H1 (cell line): ENCODE results near the gene CEP290. TPM values are rescaled to one million over a fixed set of nuclear protein-coding genes. Genes with fewer than 3 reads are reported as not detected.

ENCODE experiments used
- CTCF ChIA-PET: fragments of 300-600 bp; sonication (Branson Sonifier 250); formaldehyde crosslinking; loops from one replicate; lab custom pipeline; 2021; ENCODE audit not compliant: partially characterized antibody; lab: Charles Lee
- POLR2A ChIA-PET: fragments of 300-600 bp; sonication (Branson Sonifier 250); formaldehyde crosslinking; loops from one replicate; lab custom pipeline; 2021; ENCODE audit warnings: inconsistent platforms; ENCODE audit not compliant: partially characterized antibody; lab: Charles Lee
- DNase-seq, 2 experiments: peaks; one replicate each; pipeline versions ENCODE4 v3.0.0 to v3.0.0-alpha.2; 2010 to 2022; ENCODE audit warnings: low spot score in 2 of 2, low read depth in 1 of 2, mixed read lengths in 1 of 2
- FAIRE-seq: peaks from 2 replicates; lab custom pipeline; 2011; peaks lifted over from hg19 to GRCh38; lab: Jason Lieb, UNC
- H2AFZ ChIP-seq: 2 replicates; pipeline ENCODE4 v1.8.1; 2012; ENCODE audit warnings: low read length, inconsistent platforms
- H2AK5ac ChIP-seq: 2 replicates; pipeline ENCODE4 v1.6.1; 2013; ENCODE audit warnings: low read depth, low read length
- H2BK120ac ChIP-seq: replicated peaks from 2 replicates; pipeline ENCODE3; 2013; ENCODE audit warnings: low read depth, low read length, inconsistent platforms
- H2BK12ac ChIP-seq: 2 replicates; pipeline ENCODE4 v1.6.1; 2013; ENCODE audit warnings: low read depth, low read length
- H2BK15ac ChIP-seq: 2 replicates; pipeline ENCODE4 v1.6.1; 2013; ENCODE audit warnings: low read length
- H2BK20ac ChIP-seq: 2 replicates; pipeline ENCODE4 v1.6.1; 2013; ENCODE audit warnings: low read length
- H2BK5ac ChIP-seq: 2 replicates; pipeline ENCODE4 v1.6.1; 2013; ENCODE audit warnings: low read depth, low read length
- H3K14ac ChIP-seq: 2 replicates; pipeline ENCODE4 v1.6.1; 2013; ENCODE audit warnings: inconsistent platforms; ENCODE audit not compliant: insufficient read length
- H3K18ac ChIP-seq: 2 replicates; pipeline ENCODE4 v1.6.1; 2013; ENCODE audit warnings: low read length; ENCODE audit errors: extremely low read depth
- H3K23ac ChIP-seq: 2 replicates; pipeline ENCODE4 v1.6.1; 2013; ENCODE audit warnings: inconsistent platforms; ENCODE audit not compliant: insufficient read length
- H3K23me2 ChIP-seq: 2 replicates; pipeline ENCODE4 v1.6.1; 2013; ENCODE audit warnings: low read depth, low read length
- H3K27ac ChIP-seq: 2 replicates; pipeline ENCODE4 v1.6.1; 2011; ENCODE audit warnings: low read depth, low read length, inconsistent platforms
- H3K27me3 ChIP-seq, 4 experiments: replicated peaks in 1 of 4; 1 replicate in 1 of 4; 2 replicates in 3 of 4; pipeline versions ENCODE4 v1.6.1 to v1.8.1; 2011 to 2013; ENCODE audit warnings: low read length in 3 of 4, mild to moderate bottlenecking in 3 of 4, inconsistent platforms in 2 of 4, mixed read lengths in 2 of 4, moderate library complexity in 1 of 4; ENCODE audit not compliant: control insufficient read depth in 3 of 4, insufficient read depth in 3 of 4; ENCODE audit errors: extremely low read depth in 1 of 4
- H3K36me3 ChIP-seq, 4 experiments: 2 replicates each; pipeline versions ENCODE4 v1.6.1 to v1.8.1; 2011 to 2013; ENCODE audit warnings: mild to moderate bottlenecking in 4 of 4, low read length in 3 of 4, moderate library complexity in 2 of 4, control low read depth in 1 of 4, inconsistent platforms in 1 of 4; ENCODE audit not compliant: insufficient read depth in 4 of 4, control insufficient read depth in 2 of 4
- H3K4ac ChIP-seq: replicated peaks from 2 replicates; pipeline ENCODE3; 2013; ENCODE audit warnings: low read length, low read depth, mixed read lengths, inconsistent platforms; ENCODE audit not compliant: insufficient read length
- H3K4me1 ChIP-seq, 4 experiments: replicated peaks in 1 of 4; 1 replicate in 1 of 4; 2 replicates in 3 of 4; pipeline versions ENCODE4 v1.6.1 to v1.8.1; 2011 to 2013; ENCODE audit warnings: low read length in 3 of 4, inconsistent platforms in 2 of 4, mixed read lengths in 1 of 4; ENCODE audit not compliant: insufficient read depth in 4 of 4, control insufficient read depth in 3 of 4
- H3K4me2 ChIP-seq, 2 experiments: 2 replicates each; pipeline versions ENCODE4 v1.6.1 to v1.8.1; 2011 to 2013; ENCODE audit warnings: low read depth in 2 of 2, low read length in 2 of 2, control low read depth in 1 of 2, inconsistent platforms in 1 of 2, mild to moderate bottlenecking in 1 of 2; ENCODE audit not compliant: insufficient read depth in 1 of 2
- H3K4me3 ChIP-seq, 4 experiments: fragments of 200-600, 300-600 bp in 1 of 4; sonication (generic), shearing (Covaris generic), sonication (Bioruptor Twin) in 1 of 4; 2 replicates each; pipeline versions ENCODE4 v1.5.1 to v1.8.1; 2011 to 2016; ENCODE audit warnings: low read length in 4 of 4, low read depth in 3 of 4, control low read depth in 2 of 4, inconsistent platforms in 2 of 4, mild to moderate bottlenecking in 2 of 4, mixed read lengths in 1 of 4, moderate library complexity in 1 of 4; ENCODE audit not compliant: insufficient read depth in 2 of 4; ENCODE audit errors: extremely low read depth in 1 of 4
- H3K56ac ChIP-seq: replicated peaks from 2 replicates; pipeline ENCODE3; 2013; ENCODE audit warnings: low read depth, mild to moderate bottlenecking, mixed read lengths, low read length, inconsistent platforms; ENCODE audit not compliant: insufficient read length
- H3K79me1 ChIP-seq: 2 replicates; pipeline ENCODE4 v1.6.1; 2013; ENCODE audit warnings: low read depth, low read length, control low read depth
- H3K79me2 ChIP-seq, 2 experiments: 2 replicates each; pipeline versions ENCODE4 v1.6.1 to v1.8.1; 2012 to 2013; ENCODE audit warnings: low read length in 2 of 2, mild to moderate bottlenecking in 2 of 2, inconsistent platforms in 1 of 2; ENCODE audit not compliant: insufficient read depth in 2 of 2, control insufficient read depth in 1 of 2
- H3K9ac ChIP-seq, 4 experiments: replicated peaks in 1 of 4; 1 replicate in 1 of 4; 2 replicates in 3 of 4; pipeline versions ENCODE4 v1.6.1 to v1.8.1; 2011 to 2013; ENCODE audit warnings: low read depth in 3 of 4, low read length in 3 of 4, control low read depth in 2 of 4, mild to moderate bottlenecking in 2 of 4, moderate library complexity in 2 of 4, inconsistent platforms in 1 of 4; ENCODE audit errors: extremely low read depth in 1 of 4
- H3K9me3 ChIP-seq, 2 experiments: 2 replicates each; pipeline versions ENCODE4 v1.6.1 to v1.8.1; 2012 to 2013; ENCODE audit warnings: mild to moderate bottlenecking in 2 of 2, moderate library complexity in 2 of 2, control low read depth in 1 of 2, inconsistent platforms in 1 of 2, low read depth in 1 of 2, low read length in 1 of 2, mixed read lengths in 1 of 2; ENCODE audit not compliant: insufficient read depth in 2 of 2
- H4K20me1 ChIP-seq, 2 experiments: replicated peaks in 1 of 2; 2 replicates each; pipeline versions ENCODE3 to v1.8.1; 2011 to 2013; ENCODE audit warnings: inconsistent platforms in 2 of 2, low read length in 2 of 2, mild to moderate bottlenecking in 1 of 2; ENCODE audit not compliant: insufficient read depth in 2 of 2, control insufficient read depth in 1 of 2
- H4K5ac ChIP-seq: 2 replicates; pipeline ENCODE4 v1.6.1; 2013; ENCODE audit warnings: low read length, low read depth, mixed read lengths, inconsistent platforms; ENCODE audit not compliant: insufficient read length
- H4K8ac ChIP-seq: 2 replicates; pipeline ENCODE4 v1.8.0; 2013; ENCODE audit warnings: mild to moderate bottlenecking, moderate library complexity, low read length, inconsistent platforms; ENCODE audit not compliant: insufficient read depth; ENCODE audit errors: extremely low read depth
- H4K91ac ChIP-seq: replicated peaks from 2 replicates; pipeline ENCODE3; 2013; ENCODE audit warnings: low read length, mixed read lengths, inconsistent platforms; ENCODE audit not compliant: insufficient read length
- BRCA1 ChIP-seq: IDR thresholded peaks from 2 replicates; pipeline ENCODE4 v1.6.1; 2012; ENCODE audit warnings: low read depth, low read length, improper control_type of control experiment
- CTBP2 ChIP-seq: IDR thresholded peaks from 2 replicates; pipeline ENCODE4 v1.7.0; 2011; ENCODE audit warnings: borderline replicate concordance, mild to moderate bottlenecking, moderate library complexity, mixed read lengths, low read length; ENCODE audit not compliant: insufficient read depth, insufficient read length
- WGBS, 2 experiments: shearing (Covaris generic) in 1 of 2; methylation state at CpG; one replicate each; pipeline versions ENCODE4 v1.1.6 to v1.1.7; 2013 to 2015; ENCODE audit warnings: low lambda C conversion rate in 2 of 2, mixed read lengths in 2 of 2, inconsistent platforms in 1 of 2, low coverage in 1 of 2, missing lambda C conversion rate in 1 of 2; ENCODE audit not compliant: insufficient replicate concordance in 2 of 2, insufficient coverage in 1 of 2, insufficient read length in 1 of 2; ENCODE audit errors: extremely low coverage in 1 of 2, missing lambda C conversion rate in 1 of 2; 5-methylcytosine and 5-hydroxymethylcytosine counted together
- polyA plus RNA-seq, 7 experiments: library from polyadenylated mRNA; depleted of rRNA in 3 of 7; stranded (reverse) in 5 of 7; unstranded in 2 of 7; fragments of >200 nt in 5 of 7; fragments of 200-250 nt in 2 of 7; gene quantifications; 1 replicate in 5 of 7; 2 replicates in 1 of 7; 4 replicates in 1 of 7; pipeline versions ENCODE4 v1.2.1 to v1.2.3, GENCODE V29; 2011 to 2013; ENCODE audit warnings: missing spikeins in 2 of 7, mixed read lengths in 2 of 7
- total RNA-seq: library from RNA; stranded (reverse); fragmentation: NEBNext Ultra II Directional; extraction: Animal tissue kit (Norgen Biotek cat#: 25700); gene quantifications from 2 replicates; pipeline ENCODE4 v1.2.1, GENCODE V29; 2021

CEP290 gene
- total and polyA plus RNA-seq, 2 of the 8 experiments (the other 6 are each of a cell fraction or from before 2014, with no cell fraction given) = 2.1 to 5.9 TPM

DNA sequence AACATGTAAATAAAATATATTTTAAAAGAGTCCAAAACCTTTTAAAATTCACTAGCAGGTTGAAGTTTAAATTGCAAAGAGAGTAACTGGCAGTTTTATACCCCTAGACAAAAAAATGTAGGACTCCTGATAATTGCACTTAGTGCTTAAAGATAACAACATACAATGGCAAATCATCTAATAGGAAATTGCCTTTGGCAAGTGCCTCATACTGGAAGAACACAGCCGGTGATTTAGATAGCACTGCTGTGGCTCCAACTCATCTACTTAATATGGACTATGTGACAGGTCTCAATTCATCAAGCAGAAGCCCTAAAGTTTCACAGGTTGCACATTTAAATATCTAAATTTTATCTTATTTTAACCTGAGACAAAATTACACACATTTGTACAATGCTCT, 126.1 kb downstream of the CEP290 start:
- Histone ChIP-seq H3K14ac (no peak overlapping the region), H3K9me3 (peaks cover 6 to 15% of the 10 kb centered on the region in 2 experiments; a peak in 3 of 4 replicates), H2BK20ac (no peak overlapping the region), H3K27ac (no peak overlapping the region), H3K79me1 (no peaks in the 10 kb centered on the region), H2AK5ac (no peak overlapping the region), H4K8ac (no peak overlapping the region), H4K5ac (no peak overlapping the region), H3K18ac (no peak overlapping the region), H3K23me2 (no peaks in the 10 kb centered on the region), H2BK12ac (no peak overlapping the region), H3K4me2 (no peak overlapping the region), H4K20me1 (no peaks in the 10 kb centered on the region), H3K27me3 (no peaks in the 10 kb centered on the region), H3K56ac (no peak overlapping the region), H3K79me2 (no peaks in the 10 kb centered on the region), H3K4me1 (no peaks in the 10 kb centered on the region), H3K36me3 (no peaks in the 10 kb centered on the region), H3K4me3 (no peak overlapping the region), H3K23ac (no peak overlapping the region), H4K91ac (no peak overlapping the region), H2BK15ac (no peak overlapping the region), H3K4ac (no peak overlapping the region), H3K9ac (no peak overlapping the region), H2BK120ac (no peak overlapping the region), H2AFZ (no peak overlapping the region), H2BK5ac (no peak overlapping the region)
- DNase-seq (no peak), FAIRE-seq (no peak)
- POLR2A ChIA-PET = no interaction called here
- TF ChIP-seq CTBP2 = no peak
- TF ChIP-seq BRCA1 = no peak
- CTCF ChIA-PET = no interaction called here
- WGBS, 2 experiments = 84% methylated on average over 1 of the region's 1 CpG; no CpG with 5 or more reads in 1 of the 2 experiments
